GM12878 (cell line): ENCODE results near the gene MYG1.

Experiments
- CHD1 ChIP-seq: IDR thresholded peaks from 2 replicates; pipeline ENCODE4 v1.6.1; 2012; ENCODE audit warnings: low read depth, low read length, improper control_type of control experiment
- TF ChIP-seq, protein P1 (sequence below), 3 experiments: IDR thresholded peaks in 2 of 3; conservative IDR thresholded peaks in 1 of 3; 2 replicates each; pipeline ENCODE4 v1.5.1; 2011; ENCODE audit warnings: low read depth in 3 of 3, low read length in 3 of 3, mild to moderate bottlenecking in 3 of 3, control low read depth in 2 of 3, moderate library complexity in 2 of 3, inconsistent platforms in 1 of 3, mixed read lengths in 1 of 3; ENCODE audit not compliant: control insufficient read depth in 2 of 3, insufficient read depth in 1 of 3; ENCODE audit errors: extremely low read depth in 1 of 3

DNA sequence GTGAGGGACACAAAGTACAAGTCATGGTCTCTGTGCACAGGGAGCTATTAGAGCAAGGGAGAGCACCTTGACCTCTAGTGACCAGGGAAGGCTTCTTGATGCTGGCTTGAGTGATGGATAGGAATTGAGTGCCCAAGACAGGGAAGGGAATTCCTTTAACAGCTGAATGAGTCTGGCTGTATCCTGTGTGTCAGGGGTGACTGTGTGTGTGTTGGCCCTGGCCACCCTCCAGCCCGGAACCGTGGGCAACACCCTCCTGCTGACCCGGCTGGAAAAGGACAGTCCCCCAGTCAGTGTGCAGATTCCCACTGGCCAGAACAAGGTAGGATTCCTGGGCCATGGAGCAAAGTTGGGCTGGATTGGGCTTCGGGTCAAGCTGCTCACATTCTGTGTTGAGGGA lies 9.6 kb upstream of the MYG1 start:
- TF ChIP-seq, protein P1, sequence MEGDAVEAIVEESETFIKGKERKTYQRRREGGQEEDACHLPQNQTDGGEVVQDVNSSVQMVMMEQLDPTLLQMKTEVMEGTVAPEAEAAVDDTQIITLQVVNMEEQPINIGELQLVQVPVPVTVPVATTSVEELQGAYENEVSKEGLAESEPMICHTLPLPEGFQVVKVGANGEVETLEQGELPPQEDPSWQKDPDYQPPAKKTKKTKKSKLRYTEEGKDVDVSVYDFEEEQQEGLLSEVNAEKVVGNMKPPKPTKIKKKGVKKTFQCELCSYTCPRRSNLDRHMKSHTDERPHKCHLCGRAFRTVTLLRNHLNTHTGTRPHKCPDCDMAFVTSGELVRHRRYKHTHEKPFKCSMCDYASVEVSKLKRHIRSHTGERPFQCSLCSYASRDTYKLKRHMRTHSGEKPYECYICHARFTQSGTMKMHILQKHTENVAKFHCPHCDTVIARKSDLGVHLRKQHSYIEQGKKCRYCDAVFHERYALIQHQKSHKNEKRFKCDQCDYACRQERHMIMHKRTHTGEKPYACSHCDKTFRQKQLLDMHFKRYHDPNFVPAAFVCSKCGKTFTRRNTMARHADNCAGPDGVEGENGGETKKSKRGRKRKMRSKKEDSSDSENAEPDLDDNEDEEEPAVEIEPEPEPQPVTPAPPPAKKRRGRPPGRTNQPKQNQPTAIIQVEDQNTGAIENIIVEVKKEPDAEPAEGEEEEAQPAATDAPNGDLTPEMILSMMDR (IDR thresholded peaks at IDR 0.05 in 2 of 3, conservative IDR thresholded peaks at IDR 0.05 in 1 of 3; ENCODE audit: control insufficient read depth in 2 of 3, extremely low read depth in 1 of 3, insufficient read depth in 1 of 3, low read depth in 3 of 3, low read length in 3 of 3), result no peak
- TF ChIP-seq CHD1, result no peak
